GM18861 (cell line): ENCODE data around the gene MOGAT3.
A peak's percentile ranks its signal among the peaks of the same experiment; 100 is the strongest.

Experiments
- ATAC-seq: cut with Tn5 transposase; IDR thresholded peaks from one replicate; pipeline ENCODE4 v1.9.1; 2021; ENCODE audit not compliant: unreplicated experiment

The MOGAT3 gene

DNA sequence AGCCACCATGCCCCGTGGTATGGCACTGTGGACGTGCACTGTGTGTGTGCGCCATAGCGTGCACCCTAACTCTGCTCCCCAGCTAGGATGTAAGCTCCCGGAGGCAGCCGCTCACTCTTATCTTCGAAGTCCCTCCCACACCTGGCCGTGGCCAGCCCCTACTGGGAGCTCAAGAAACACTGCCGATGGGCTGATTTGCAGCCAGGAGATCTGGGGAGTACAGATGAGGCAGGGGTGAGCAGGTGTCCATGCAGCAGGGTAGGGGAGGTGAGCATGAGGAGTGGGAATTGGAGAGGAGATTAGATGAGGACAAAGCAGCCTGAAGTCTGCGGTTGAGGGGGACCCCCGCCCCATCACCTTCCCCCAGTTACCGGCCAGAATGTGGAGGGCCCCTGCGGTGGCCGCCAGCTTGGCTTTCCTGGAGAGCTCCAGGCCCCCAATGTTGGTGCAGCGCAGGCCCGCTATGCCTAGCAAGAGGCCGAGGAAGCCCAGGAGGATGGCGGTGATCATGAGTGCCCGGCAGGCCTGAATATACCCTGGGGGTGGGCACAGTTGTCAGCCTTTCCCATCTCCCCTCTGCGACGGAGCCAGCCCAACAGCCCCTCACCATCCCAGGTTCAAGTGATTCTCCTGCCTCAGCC lies 33.2 kb upstream of the MOGAT3 start:
- no peak for ATAC-seq

DNA sequence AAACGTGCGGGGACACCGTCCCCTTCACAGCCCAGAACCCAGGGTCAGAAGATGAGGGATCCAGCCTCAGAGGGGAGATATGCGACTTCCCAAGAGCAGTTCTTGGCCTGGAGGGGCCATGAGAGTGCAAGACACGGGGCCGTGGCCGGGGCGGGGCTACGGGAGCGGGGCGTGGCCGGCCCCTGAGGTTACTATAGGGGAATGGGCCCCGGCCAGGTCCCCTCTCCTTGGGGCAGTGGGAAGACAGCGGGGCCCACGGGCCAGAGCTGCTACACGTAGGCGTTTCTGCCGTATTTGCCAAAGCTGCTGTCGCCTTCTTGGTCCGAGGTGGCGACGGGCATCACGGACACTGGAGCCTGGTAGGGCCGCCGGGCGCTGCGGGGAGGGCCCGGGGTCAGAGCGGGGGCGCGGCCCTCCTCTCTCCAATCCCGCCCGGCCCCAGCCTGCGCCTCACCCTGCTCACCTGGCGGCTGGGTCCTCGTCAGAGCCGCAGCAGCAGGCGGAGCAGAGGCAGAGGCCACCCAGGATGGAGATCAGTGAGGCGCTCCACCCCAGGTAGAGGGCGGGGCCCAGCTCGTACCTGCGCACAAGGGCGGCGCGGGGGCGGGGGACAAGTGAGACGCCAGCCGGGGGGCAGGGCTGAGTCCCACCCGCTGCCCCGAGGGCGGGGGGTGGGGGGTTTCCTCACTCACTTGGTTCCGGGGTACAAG lies 31.5 kb upstream of the MOGAT3 start:
- no peak for ATAC-seq

DNA sequence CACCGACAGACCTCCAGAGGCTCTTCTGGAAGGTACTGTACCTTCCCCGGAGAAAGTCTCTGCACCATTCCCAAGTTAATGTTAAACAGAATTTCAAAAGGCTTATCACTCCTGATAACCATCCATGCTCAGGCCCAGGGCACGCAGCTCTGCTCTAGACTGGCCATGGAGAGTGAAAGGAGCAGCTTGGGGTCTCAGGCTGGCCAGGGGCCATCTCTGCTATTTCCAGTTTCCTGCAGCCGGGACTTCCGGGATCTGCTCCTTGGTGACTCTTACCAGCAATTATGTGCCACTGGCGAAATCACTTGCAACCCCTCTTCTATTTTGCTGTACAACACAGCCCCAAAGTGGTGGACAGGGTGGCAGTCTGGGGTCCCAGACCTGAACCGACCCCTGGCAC lies 30.8 kb upstream of the MOGAT3 start:
- no peak for ATAC-seq

DNA sequence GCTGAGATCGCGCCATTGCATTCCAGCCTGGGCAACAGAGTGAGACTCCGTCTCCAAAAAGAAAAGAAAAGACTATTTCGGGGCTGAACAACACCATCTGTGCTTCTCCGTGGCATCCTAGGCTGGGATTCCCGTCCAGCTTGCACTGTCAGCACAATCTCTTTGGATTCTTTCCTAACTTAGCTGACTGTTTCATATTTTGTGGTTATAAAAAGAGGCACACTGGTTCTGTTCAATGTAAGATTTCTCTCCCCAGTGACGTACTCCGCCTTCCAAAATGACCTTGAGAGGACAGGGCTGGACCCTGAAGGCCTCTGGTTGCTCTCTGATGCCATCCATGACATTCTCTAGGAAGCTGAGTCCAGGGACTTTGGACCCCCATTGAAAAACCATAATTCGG lies 25.9 kb upstream of the MOGAT3 start:
- ATAC-seq, result no peak

GRCh38 chr7:101225650-101226049 lies 24.8 kb upstream of the MOGAT3 start:
- no peak for ATAC-seq

DNA sequence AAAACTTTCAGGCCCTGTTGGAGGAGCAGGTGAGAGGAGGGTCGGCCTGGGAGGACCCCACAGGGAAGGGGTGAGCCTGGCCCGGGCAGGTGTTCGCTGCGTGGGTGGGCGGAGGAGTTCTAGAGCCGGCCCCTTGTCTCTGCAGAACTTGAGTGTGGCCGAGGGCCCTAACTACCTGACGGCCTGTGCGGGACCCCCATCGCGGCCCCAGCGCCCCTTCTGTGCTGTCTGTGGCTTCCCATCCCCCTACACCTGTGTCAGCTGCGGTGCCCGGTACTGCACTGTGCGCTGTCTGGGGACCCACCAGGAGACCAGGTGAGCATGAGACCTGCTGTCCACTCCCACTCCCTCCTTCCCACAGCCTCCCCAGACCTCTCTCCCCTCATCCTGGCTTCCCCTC lies 22.7 kb upstream of the MOGAT3 start:
- no peak for ATAC-seq

DNA sequence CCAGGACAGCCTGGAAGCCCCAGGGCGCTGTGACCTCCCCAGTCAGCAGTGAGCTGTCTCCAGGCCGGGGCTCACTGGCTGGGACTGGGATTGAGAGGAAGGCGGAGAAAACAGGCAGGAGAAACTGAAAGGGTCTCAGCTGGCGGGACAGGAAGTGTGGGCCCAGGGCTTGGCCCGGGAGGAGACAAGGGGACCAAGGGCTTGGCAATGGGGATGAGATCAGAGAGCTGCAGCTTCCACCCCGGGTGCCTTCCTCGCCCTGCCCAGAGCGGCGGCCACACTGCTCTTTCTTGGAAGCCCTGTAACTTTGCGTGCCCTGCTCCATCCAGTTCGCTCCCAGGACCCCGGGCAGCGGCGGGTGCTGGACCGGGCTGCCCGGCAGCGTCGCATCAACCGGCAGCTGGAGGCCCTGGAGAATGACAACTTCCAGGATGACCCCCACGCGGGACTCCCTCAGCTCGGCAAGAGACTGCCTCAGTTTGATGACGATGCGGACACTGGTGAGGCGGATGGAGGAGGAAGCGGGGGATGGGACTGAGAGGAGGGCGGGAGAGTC lies 21.5 kb upstream of the MOGAT3 start:
- no peak for ATAC-seq

DNA sequence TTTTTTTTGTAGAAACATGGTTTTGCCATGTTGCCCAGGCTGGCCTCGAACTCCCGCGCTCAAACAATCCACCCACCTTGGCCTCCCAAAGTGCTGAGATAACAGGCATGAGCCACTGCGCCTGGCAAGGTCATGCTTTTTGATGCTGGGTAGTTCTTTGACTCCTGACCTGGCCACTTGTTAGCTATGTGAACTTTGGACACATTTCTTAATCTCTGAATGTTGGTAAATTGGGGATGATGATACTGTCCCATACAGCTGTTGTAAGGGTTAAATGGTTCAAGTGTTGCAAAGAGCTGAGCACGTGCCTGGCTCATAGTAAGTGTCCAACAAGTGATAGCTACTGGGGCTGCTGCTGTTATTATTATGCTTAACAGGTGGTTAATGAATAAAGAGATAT lies 19.5 kb upstream of the MOGAT3 start:
- no peak for ATAC-seq

DNA sequence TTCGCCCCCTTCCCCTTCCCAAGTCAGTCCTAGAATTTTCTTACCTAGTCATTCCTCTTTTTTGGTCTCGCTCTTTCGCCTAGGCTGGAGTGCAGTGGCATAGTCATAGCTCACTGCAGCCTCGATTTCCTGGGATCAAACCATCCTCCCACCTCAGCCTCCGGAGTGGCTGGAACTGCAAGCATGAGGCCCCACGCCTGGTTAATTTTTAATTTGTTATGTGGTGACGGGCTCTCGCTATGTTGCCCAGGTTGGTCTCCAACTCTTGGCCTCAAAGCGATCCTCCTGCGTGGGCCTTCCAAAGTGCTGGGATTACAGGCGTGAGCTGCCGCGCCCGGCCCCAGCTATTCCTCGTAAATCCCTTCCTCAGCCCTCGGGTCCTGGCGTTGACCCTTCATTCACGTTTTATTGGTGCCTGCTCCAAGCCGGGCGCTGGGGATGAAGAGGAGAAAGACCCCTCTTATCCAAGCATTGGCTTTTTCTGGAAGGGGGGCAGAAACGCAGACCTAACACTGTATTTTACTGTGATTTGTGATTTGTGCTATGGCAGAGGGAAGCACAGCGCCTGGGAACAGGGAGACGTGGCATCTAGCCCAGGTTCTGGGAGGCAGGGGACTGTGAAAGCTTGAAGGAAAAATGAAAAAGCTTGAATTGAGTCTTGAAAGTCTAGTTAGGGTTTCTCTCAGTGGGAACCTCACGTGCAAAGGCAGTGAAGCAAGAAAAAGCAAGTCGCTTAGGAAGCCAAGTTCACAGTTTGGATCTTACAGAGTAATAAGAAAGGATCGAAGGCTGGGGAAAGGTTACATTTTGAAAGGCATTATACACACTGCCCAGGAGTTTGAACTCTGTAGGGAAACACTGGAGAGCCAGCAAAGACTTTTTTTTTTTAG lies 17.6 kb upstream of the MOGAT3 start:
- ATAC-seq, result no peak

DNA sequence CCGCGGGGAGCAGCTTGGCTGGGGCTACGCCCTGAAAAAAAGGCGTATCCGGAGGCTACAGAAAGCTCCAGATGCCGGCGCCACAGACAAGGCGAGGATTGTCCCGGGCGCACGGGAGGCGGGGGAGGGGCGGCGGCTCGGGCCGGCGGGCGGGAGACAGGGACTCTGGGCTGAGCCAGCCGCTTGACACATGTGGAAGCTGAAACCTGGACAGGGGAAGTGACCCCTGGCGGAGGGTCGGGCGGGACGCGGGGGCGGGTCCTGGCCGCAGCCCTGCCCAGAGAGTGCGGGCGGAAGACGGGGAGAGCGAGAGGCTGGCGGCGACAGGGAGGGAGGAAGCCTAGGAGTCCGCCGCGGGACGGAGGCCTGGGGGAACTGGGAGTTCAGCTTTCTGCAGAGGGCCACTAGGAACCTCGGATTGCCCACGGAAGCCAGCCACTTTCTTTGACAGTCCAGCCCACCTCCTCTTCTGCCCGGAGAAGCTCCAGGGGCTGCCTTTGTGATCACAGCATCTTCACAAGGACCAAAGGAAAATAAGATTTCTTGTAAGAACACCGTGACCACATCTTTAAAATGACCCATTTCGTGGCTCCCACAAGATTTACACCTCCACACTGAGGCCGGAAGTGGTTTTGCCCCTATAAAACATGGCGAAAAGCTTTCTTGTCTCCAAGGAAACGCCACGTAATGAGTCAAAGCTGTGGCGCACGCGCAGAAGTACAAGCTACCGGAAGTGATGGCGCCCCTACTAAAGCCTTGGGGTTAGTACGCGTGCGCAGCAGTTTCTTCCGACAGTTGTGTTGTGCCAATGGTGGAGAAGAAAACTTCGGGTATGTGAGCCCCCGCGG lies 16.8 kb upstream of the MOGAT3 start, which contains the start of the genes PLOD3 and ZNHIT1:
Gene PLOD3 (minus strand): TSS at position 194 of the 848 bp plus-strand sequence. CDS start 307 bp downstream, outside the sequence.
Gene ZNHIT1 (plus strand): TSS at position 778 of the 848 bp plus-strand sequence. CDS start 31 bp downstream, at position 809.
- peak; percentile 63 for ATAC-seq

DNA sequence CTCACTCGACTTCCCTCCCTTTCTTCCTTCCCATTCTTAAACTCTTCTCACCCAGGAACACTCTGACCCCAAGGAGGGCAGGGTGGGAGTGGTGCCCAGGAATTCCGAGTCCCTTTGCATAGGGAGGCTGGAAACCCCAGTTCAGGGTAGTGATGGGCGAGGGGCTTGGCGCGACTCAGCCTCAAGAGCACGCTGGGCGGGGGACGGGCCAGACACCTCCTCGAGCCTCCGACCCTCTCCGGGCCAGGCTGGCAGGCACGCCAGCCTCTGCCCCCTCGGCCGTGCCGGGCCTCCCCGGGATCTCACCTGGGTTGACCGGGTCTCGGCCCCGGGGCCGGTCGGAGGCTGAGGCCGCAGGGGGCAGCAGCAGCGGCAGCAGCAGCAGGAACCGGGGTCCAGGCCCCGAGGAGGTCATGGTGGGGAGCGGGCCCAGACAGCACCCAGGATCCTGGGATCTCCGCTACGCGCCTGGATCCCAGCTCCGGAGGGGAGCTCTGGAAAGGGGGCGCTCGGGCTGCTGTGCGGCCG lies 16.1 kb upstream of the MOGAT3 start:
- ATAC-seq, result peak; percentile 10

- ATAC-seq, result no peak
Observed at GRCh38 chr7:101216001-101216859, 15.4 kb upstream of the MOGAT3 start.

GRCh38 chr7:101212014-101212413 lies 11.2 kb upstream of the MOGAT3 start:
- ATAC-seq, result no peak

DNA sequence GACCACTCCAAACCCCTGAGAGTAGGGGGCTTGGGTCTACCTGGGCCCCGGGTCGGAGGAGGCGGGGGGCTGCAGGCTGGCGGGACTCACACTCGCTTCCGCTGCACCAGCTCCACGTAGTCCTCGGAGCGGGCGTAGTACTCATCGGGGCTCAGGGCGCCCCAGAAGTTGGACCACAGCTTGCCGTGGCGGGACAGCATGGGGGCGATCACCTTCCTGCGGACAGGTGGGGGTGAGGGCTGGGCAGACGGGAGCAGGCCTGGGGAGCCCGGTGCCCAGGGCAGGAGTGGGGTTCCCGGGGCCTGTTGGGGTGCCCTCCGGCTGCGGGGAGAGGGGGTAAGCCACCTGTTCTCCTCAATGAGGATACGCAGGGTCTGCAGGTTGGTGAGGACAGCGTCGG lies 10.7 kb upstream of the MOGAT3 start:
- no peak for ATAC-seq

DNA sequence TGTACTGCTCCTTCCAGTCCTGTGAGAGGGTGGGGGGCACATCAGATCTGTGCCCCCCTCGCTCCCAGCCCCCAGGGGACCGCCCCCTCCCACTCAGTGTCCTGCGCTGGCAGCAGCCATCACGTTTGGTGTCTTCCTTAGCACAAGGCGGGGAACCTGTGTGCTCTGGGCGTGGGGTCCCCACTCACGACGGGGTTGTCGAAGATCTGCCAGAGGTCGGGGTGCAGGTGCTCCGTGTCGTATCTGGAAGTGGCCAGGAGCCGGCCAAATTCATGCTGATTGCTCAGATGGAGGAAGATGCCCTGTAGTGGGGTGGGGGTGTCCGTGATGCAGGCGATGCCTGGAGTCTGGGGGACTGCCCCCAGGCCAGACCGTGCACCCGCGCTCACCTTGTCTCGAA lies 9.3 kb upstream of the MOGAT3 start:
- ATAC-seq, result no peak

DNA sequence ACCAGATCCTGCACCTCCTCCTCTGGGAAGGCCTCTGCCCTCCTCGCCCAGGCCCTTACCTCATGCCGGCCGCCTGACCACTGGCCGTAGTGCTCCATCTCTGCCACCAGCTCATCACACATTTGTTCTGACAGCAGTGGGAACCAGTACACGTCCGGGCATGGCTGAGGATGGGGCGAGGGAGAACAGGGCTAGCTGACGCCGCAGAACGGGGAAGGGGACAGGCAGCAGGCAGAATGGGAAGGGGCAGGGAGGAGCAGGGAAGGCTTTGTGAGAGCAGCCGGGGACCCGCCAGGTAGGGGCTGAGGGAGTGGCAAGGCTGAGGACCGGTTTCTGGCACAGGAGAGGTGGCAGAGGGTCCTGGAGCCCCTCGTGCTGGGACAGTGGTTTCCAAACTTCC lies 8.0 kb upstream of the MOGAT3 start:
- no peak for ATAC-seq

DNA sequence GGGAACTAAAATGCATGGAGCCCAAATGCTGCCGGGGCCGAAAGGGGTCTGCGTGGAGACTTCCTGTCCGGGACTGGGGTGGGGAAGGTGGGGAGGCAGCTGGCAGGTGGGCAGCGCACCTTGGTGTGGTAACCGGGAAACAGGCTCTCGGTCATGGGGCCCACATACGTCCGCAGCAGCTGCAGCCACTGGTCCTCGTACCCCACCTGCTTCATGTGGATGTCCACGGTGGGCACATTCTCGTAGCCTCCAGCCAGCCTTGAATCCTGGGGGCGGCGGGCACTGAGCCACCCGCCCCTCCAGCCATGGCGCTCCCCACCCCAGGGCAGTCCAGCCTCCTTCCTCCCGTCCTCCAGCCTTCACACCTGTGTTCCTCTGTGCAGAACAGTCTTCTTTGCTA lies 6.6 kb upstream of the MOGAT3 start:
- no peak for ATAC-seq

DNA sequence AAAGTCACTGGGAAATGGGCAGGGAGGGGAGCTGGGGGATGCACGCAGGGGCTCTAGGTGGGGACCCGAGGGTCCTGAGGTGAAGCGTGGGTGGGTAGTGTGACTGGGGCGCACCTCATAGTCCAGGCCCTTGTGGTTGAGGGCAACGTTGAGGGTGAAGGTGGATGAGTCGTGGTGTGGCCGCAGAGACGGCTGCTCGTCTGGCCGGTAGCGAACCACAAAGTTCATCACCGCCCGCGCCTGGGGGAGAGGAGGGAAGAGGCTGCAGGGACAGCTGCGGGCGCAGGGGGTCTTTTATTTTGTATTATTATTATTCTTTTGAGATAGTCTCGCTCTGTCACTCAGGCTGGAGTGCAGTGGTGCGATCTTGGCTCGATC lies 5.8 kb upstream of the MOGAT3 start:
- no peak for ATAC-seq
